ENCODE results near the gene GINS3.

The GINS3 gene

DNA sequence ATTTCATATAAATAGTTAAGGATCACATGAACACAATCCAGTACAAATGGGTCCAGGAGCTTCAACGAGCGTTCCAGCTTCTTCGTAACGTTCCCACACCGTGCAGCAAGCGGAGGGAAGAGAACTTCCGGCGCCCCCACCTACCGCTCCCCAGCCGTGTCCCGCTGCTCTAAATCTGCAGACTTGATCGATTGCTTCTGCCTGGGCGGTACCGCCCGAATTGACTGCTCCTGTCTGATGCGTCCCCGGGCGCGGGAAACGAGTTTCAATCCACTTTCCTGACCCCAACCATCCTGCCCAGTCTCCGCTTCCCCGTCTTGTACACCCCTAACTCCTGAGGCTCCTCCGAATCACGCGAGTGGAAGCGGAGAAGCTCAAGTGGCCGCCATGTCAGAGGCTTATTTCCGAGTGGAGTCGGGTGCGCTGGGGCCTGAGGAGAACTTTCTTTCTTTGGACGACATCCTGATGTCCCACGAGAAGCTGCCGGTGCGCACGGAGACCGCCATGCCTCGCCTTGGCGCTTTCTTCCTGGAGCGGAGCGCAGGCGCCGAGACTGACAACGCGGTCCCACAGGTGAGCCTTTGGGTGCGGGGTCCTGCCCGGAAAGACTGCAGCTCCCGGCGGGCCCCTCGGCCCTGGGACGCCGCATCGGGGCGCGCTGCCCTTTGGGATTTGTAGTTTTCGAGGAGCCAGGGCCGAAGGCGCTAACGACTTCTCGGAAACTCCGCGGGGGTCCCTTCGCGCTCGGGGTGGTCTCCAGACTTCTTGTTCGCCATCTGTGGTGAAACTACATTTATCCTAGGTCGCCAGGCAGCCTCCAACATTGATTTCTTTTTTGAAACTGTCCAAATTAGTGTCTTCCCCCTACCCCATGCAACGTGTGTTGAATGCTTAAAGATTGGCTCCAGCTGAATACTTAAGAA, at the start of gene GINS3:
Gene GINS3 (plus strand): TSS at position 257 of the 923 bp plus-strand sequence. CDS start 131 bp downstream, at position 388.
- in situ Hi-C loops (cut with HindIII; ENCODE audit: low pct_unique_long_range_greater_than_20kb, low sequenced_read_pairs), result no loop called here
- peak; percentile 77 to 92 for DNase-seq (ENCODE audit: low read depth in 1 of 2, low spot score in 1 of 2)
- TF ChIP-seq JUND (IDR thresholded peaks at IDR 0.05; ENCODE audit: low read depth), result no peak

DNA sequence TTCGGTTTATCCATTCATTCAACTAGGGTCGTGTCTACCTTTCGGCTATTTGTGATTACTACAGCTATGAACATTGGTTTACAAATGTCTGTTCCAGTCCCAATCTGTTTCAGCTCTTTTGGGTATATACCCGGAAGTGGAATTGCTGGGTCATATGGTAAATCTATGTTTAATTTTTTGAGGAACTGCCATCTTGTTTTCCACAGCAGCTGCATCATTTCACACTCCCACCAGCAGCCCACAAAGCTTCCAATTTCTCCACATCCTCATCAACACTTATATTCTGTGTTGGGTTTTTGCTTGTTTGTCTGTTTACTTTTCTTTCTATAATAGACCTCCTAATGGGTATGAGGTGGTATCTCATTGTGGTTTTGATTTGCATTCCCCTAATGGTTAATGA, 48.7 kb upstream of the GINS3 start:
- no peak for DNase-seq (ENCODE audit: low read depth in 1 of 2, low spot score in 1 of 2)
- no peak for TF ChIP-seq JUND (IDR thresholded peaks at IDR 0.05; ENCODE audit: low read depth)
- in situ Hi-C loops (cut with HindIII; ENCODE audit: low pct_unique_long_range_greater_than_20kb, low sequenced_read_pairs), result no loop called here

- no peak for TF ChIP-seq JUND (IDR thresholded peaks at IDR 0.05; ENCODE audit: low read depth)
- in situ Hi-C loops (cut with HindIII; ENCODE audit: low pct_unique_long_range_greater_than_20kb, low sequenced_read_pairs), result no loop called here
Observed at GRCh38 chr16:58345574-58346354, 46.5 kb upstream of the GINS3 start.

DNA sequence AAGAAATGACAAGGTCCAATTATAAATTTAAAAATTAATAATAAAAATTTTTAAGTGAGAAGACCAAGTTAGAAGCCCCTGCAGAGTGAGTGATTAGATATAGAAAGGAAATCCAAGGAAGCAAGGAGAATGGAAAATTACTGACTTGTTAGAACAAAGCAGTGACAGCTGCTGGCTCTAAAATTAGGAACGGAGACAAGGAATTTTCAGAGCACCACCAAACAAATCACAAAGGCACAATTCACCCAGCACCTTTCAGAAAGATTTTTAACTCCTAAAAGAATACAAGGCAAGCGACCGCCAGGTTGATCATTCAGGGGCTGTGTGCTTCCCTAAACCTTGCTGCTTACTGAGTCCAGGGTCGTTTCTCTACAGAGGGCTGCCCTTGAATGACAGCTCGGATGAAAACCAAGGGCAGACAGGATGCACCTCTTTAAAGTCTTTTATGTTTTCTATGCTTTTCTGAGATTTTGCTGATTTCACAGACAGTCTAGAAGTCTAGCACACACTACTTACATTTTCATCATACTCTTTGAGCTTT, 45.4 kb upstream of the GINS3 start:
- no peak for DNase-seq (ENCODE audit: low read depth in 1 of 2, low spot score in 1 of 2)
- no peak for TF ChIP-seq JUND (IDR thresholded peaks at IDR 0.05; ENCODE audit: low read depth)
- in situ Hi-C loops (cut with HindIII; ENCODE audit: low pct_unique_long_range_greater_than_20kb, low sequenced_read_pairs), result no loop called here

More at GRCh38 chr16:58345574-58346354, 46.5 kb upstream of the GINS3 start:
- DNase-seq (ENCODE audit: low read depth in 1 of 2, low spot score in 1 of 2), result no peak

DNA sequence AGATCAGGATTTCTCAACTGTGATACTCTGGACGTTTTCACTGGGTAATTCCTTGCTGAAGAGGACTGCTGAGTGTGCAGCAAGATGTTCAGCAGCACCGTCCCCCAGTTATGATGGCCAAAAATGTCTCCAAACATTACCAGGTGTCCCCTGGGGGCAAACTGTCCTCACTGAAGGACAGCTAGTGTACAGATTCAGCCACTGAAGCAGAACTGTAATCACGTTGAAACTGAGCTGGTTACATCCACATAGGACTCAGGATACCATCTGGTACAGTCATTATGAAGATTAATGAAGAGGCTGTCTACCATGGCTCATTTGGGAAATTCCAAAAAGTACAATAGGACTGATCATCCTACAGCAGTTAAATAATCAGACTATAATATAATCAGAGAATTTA, 43.3 kb upstream of the GINS3 start:
- DNase-seq (ENCODE audit: low read depth in 1 of 2, low spot score in 1 of 2), result no peak
- no peak for TF ChIP-seq JUND (IDR thresholded peaks at IDR 0.05; ENCODE audit: low read depth)
- in situ Hi-C loops (cut with HindIII; ENCODE audit: low pct_unique_long_range_greater_than_20kb, low sequenced_read_pairs), result no loop called here

GRCh38 chr16:58352690-58353089, 39.6 kb upstream of the GINS3 start:
- DNase-seq (ENCODE audit: low read depth in 1 of 2, low spot score in 1 of 2), result no peak
- TF ChIP-seq JUND (IDR thresholded peaks at IDR 0.05; ENCODE audit: low read depth), result no peak
- in situ Hi-C loops (cut with HindIII; ENCODE audit: low pct_unique_long_range_greater_than_20kb, low sequenced_read_pairs), result no loop called here

DNA sequence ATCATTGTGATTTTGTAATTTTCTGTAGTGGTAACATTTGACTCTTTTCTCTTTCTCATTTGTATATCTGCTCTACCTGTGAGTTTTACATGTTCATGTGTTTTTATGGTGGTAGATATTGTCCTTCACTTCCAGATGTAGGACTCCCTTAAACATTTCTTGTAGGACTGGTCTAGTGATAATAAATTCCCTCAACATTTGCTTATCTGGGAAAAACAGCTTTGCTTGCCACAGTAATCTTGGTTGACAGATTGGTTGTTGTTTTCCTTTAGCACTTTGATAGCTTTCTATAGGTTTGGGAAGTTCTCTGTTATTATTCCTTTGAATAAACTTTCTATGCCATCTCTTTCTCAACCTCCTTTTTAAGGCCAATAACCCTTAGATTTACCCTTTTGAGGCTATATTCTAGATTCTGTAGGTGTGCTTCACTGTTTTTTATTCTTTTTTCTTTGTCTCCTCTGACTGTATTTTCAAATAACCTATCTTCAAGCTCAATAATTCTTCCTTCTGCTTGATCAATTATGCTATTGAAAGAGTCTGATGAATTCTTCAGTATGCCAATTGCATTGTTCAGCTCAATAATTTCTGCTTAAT, 32.1 kb upstream of the GINS3 start:
- no peak for TF ChIP-seq JUND (IDR thresholded peaks at IDR 0.05; ENCODE audit: low read depth)
- DNase-seq (ENCODE audit: low read depth in 1 of 2, low spot score in 1 of 2), result no peak
- in situ Hi-C loops (cut with HindIII; ENCODE audit: low pct_unique_long_range_greater_than_20kb, low sequenced_read_pairs), result no loop called here

GRCh38 chr16:58361726-58362125, 30.5 kb upstream of the GINS3 start:
- TF ChIP-seq JUND (IDR thresholded peaks at IDR 0.05; ENCODE audit: low read depth), result no peak
- in situ Hi-C loops (cut with HindIII; ENCODE audit: low pct_unique_long_range_greater_than_20kb, low sequenced_read_pairs), result no loop called here

GRCh38 chr16:58363746-58364393, 28.4 kb upstream of the GINS3 start:
- in situ Hi-C loops (cut with HindIII; ENCODE audit: low pct_unique_long_range_greater_than_20kb, low sequenced_read_pairs), result no loop called here
- TF ChIP-seq JUND (IDR thresholded peaks at IDR 0.05; ENCODE audit: low read depth), result no peak
- DNase-seq (ENCODE audit: low read depth in 1 of 2, low spot score in 1 of 2), result no peak

More at GRCh38 chr16:58361726-58362125, 30.5 kb upstream of the GINS3 start:
- DNase-seq (ENCODE audit: low read depth in 1 of 2, low spot score in 1 of 2), result no peak

GRCh38 chr16:58365623-58366022, 26.6 kb upstream of the GINS3 start:
- in situ Hi-C loops (cut with HindIII; ENCODE audit: low pct_unique_long_range_greater_than_20kb, low sequenced_read_pairs), result no loop called here
- no peak for DNase-seq (ENCODE audit: low read depth in 1 of 2, low spot score in 1 of 2)
- TF ChIP-seq JUND (IDR thresholded peaks at IDR 0.05; ENCODE audit: low read depth), result no peak

DNA sequence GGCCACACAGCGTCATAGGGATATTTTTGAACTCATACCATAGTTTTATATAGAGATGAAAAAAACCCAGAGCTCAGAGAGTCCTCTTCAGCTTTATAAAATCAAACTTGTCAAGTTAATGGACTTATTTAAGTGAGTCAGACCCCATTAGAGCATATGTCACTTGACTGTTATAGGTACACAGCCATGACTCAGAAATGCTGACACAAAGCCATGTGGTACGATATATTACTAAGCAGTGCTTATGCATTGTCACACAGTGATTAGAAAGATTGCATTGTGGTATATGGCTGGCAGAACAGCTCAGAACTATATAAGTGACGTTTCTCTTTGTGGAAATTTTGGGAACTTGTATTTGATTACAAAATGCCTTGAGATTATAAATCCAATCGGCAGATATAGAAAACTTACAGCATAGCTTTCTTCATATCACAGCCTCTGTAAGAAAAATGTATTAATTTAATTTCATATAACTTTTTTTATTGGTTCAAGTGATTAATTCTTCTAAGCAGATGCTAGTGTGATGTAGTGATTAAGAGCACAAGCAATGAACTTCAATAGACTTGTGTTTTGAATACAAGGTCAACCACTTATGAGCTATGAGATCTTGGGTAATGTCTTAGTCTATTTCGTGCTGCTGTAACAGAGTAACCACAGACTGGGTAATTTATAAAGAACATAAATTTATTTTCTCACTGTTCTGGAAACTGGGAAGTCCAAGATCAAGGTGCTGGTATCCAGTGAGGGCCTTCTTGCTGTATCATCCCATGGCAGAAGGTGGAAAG, 25.8 kb upstream of the GINS3 start:
- in situ Hi-C loops (cut with HindIII; ENCODE audit: low pct_unique_long_range_greater_than_20kb, low sequenced_read_pairs), result no loop called here
- TF ChIP-seq JUND (IDR thresholded peaks at IDR 0.05; ENCODE audit: low read depth), result no peak
- no peak for DNase-seq (ENCODE audit: low read depth in 1 of 2, low spot score in 1 of 2)

Data from T47D (cell line).